ENCODE data around the gene ZDHHC4. TPM values are rescaled to one million over a fixed set of nuclear protein-coding genes. Genes with fewer than 3 reads are reported as not detected.
A peak's percentile ranks its signal among the peaks of the same experiment; 100 is the strongest.

The ZDHHC4 gene
- total and polyA plus RNA-seq, 3 donors from 2014 or later: 59.4 to 77.7 (median 75.8) TPM

DNA sequence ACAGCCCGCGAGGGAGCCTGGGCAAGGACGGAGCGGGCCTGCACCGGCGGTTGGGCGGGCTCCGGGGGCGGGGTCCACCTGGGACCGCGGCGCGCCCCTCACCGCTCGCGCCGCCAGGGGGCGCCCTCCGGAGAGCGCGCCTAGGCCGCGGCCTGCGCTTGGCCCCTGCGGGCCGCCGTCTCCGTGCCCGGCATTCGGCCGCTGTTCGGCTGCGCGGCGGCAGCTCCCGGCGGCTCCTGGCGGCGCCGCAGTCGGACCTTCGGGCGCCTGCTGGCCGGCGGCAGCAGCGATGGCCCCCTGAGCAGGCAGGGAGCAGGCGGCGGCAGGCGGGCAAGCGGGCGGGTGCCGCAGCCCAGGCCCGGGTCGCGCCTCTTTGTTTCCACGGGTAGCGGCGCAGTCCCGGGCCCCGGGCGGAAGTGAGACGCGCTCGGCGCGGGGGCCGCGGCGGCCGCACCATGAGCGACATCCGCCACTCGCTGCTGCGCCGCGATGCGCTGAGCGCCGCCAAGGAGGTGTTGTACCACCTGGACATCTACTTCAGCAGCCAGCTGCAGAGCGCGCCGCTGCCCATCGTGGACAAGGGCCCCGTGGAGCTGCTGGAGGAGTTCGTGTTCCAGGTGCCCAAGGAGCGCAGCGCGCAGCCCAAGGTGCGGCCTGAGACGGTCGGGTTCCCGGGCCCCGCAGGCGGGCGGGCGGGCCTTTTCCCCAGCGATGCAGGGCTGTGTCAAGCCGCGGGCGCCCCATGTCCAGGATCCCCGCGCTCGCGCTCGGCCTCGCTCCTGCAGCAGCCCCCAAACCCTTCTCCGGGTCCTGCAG is 12.8 kb downstream of the ZDHHC4 start, which contains the start of gene INTS15:
TSS of gene INTS15 (plus strand) at position 193 of the 816 bp plus-strand sequence. CDS start at position 456, 263 bp downstream.
- peaks cover 10% of the 10 kb centered on the region for H3K4me1 ChIP-seq
- H3K9me3 ChIP-seq: no peaks in the 10 kb centered on the region
- 0 to 1% methylated on average over 25 to 46 of the region's 107 CpGs for WGBS, 2 donors
- H3K4me3 ChIP-seq: peak within 1 kb of the TSS; percentile 77 to 91
- no peaks in the 10 kb centered on the region for H3K36me3 ChIP-seq (ENCODE audit: low read depth, missing control alignments)
- peak; percentile 80 for DNase-seq
- H3K27me3 ChIP-seq: no peaks in the 10 kb centered on the region
- intact Hi-C loops (cut with DNase I; ENCODE audit: low total_unique reads): no loop called here
- TF ChIP-seq CTCF (IDR thresholded peaks at IDR 0.05): peak; percentile 85 to 99 (median 92)
- TF ChIP-seq POLR2A (IDR thresholded peaks at IDR 0.05): no peak
- H3K27ac ChIP-seq: peak within 1 kb of the TSS; percentile 39 to 82

GRCh38 chr7:6590645-6591110 is 13.4 kb downstream of the ZDHHC4 start:
- no peak for TF ChIP-seq CTCF (IDR thresholded peaks at IDR 0.05)
- no peak for TF ChIP-seq POLR2A (IDR thresholded peaks at IDR 0.05)
- 5% methylated on average over 7 to 10 of the region's 10 CpGs for WGBS, 2 donors
- no peaks in the 10 kb centered on the region for H3K36me3 ChIP-seq (ENCODE audit: low read depth, missing control alignments)
- peaks cover 10% of the 10 kb centered on the region for H3K4me1 ChIP-seq
- H3K9me3 ChIP-seq: no peaks in the 10 kb centered on the region
- DNase-seq: no peak
- peak overlapping the region; percentile 6 to 82 for H3K27ac ChIP-seq
- no peaks in the 10 kb centered on the region for H3K27me3 ChIP-seq
- peak overlapping the region; percentile 77 to 91 for H3K4me3 ChIP-seq
- intact Hi-C loops (cut with DNase I; ENCODE audit: low total_unique reads): no loop called here

- DNase-seq: no peak
- Histone ChIP-seq H3K27ac (no peak overlapping the region), H3K27me3 (no peaks in the 10 kb centered on the region), H3K9me3 (no peaks in the 10 kb centered on the region), H3K36me3 (ENCODE audit: low read depth, missing control alignments) (no peaks in the 10 kb centered on the region), H3K4me3 (no peak overlapping the region), H3K4me1 (no peaks in the 10 kb centered on the region)
- TF ChIP-seq POLR2A (IDR thresholded peaks at IDR 0.05) (no peak), CTCF (IDR thresholded peaks at IDR 0.05) (no peak)
- intact Hi-C loops (cut with DNase I; ENCODE audit: low total_unique reads): no loop called here
- WGBS, 2 donors: 94 to 100% methylated on average over 4 to 15 of the region's 15 CpGs
Measured at GRCh38 chr7:6600093-6600492, 22.8 kb downstream of the ZDHHC4 start.

- TF ChIP-seq CTCF (IDR thresholded peaks at IDR 0.05) (no peak), POLR2A (IDR thresholded peaks at IDR 0.05) (no peak)
- Histone ChIP-seq H3K9me3 (no peaks in the 10 kb centered on the region), H3K4me1 (no peaks in the 10 kb centered on the region), H3K27me3 (no peaks in the 10 kb centered on the region), H3K27ac (no peak overlapping the region), H3K36me3 (ENCODE audit: low read depth, missing control alignments) (no peaks in the 10 kb centered on the region), H3K4me3 (no peak overlapping the region)
- intact Hi-C loops (cut with DNase I; ENCODE audit: low total_unique reads): no loop called here
- WGBS, 2 donors: 83 to 91% methylated on average over 10 of the region's 10 CpGs
- DNase-seq: no peak
Measured at GRCh38 chr7:6604458-6604857, 27.2 kb downstream of the ZDHHC4 start.
